MV-4-11 (cell line): ENCODE data around the gene LHFPL2.

ENCODE experiments used
- DNase-seq: peaks from one replicate; lab custom pipeline; 2025; lab: John Stamatoyannopoulos, UW

LHFPL2 gene

DNA sequence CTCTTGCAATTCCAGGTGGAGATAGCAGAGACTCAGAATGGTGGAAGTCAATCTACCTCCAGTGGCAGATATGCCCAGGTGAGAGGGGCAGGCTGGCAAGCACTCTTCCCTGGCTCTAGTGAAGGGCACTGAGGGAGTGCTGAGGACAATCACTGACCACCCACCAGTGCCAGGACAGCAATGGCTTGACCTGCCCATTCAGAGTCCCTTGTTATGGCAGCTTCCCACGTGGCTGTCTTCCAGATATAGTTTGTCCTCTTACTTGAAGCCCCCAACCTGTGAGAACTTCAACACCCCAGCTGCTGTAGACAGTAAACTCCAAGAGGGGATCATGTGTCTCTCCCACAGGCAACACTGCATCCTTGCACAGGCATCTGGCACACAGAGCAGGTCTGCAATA is 104.7 kb downstream of the LHFPL2 start:
- no peak for DNase-seq

DNA sequence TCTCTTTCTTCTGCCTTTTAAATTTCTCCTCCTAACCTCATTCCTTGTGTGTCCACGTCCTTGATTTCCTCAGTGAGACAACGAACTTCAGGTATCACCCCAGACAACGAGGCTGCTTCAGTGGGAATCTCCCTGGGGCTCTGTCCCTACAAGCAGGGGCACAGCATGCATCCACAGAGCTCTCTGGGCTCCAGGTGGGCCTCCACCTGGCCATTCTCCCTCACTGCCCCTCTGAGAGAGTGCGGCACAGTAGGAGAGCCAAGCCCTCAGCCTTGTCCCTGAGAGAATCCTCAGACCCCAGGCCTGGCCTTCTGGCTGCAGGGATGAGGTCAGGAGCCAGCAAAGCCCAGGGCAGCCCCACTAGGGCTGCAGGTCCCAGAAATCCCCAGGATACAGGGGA is 105.3 kb downstream of the LHFPL2 start:
- DNase-seq = no peak

- no peak for DNase-seq
Observed at GRCh38 chr5:78542321-78542840, 106.2 kb downstream of the LHFPL2 start.

DNA sequence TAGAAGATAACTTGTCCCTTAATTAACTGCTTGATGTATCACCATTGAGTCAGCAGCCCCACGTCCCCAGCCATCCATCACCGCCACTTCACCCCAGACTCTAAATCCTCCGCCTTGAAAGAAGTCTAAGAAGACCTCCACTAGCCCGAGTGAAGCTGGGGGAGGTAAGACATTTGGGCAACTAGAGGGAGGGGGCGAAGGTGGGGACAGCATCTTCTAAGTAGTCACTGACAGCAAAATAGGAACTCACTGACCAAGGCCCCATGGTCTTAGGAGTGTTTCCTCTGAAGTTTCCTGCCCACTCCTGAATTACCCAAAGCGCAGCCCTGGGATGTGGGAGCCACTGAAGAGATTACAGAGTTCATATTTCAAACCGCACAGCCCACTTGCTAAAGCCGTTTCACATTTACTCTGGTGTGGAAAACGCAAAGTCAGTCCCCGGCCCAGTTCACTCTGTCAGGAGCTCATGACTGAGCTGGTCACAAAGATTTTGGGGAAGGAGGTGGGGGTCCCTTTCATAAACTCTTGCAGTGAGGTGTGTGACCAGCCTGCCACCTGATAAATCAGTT is 107.4 kb downstream of the LHFPL2 start:
- peak; percentile 61 for DNase-seq

GRCh38 chr5:78540335-78541085 is 108.1 kb downstream of the LHFPL2 start:
- peak; percentile 97 for DNase-seq

DNA sequence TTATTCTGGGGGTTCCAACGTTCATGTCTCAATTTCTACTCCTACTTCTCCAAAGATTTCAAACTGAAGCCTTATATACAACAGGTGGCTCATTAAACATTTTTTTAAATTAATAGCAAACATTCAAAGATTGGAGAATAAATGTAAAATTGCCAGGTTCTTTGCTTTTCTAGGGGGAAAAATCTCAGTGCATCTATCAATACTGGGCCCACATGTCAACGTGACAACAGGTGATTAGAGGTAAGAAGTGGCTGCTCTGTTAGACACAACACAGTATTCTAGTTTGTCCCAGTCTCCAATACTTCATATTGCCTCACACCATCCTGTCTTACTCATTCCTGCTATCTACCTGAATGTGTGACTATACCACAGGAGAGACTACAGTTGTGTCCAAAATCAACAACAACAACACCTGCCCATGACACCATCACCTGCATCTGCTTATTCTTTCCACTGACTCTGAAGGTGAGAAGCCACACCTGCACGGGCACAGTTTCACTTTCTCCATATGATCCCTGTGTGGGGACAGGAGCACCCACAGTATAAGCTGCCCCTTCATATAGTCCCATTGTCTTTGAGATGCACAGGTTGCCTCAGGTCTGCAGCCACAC is 110.2 kb downstream of the LHFPL2 start:
- DNase-seq = no peak

DNA sequence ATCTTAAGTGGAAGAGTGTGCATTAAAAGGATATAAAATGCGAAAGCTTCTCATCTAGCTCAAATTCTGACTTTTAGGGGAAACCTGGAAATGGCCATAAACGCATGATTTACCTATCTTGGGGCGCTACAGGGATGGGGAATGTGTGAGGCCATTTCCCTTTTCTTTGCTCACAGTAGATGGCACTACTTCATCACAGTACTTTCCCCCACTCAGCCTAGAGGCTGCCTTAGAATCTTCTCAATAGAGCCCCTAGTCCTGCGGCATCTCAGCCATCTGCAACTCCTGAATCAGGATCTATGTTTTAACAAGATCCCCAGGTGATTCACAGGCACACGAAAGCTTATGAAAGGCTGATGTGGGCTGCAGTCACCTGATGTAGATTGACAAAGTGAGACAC is 110.8 kb downstream of the LHFPL2 start:
- DNase-seq = peak; percentile 65

DNA sequence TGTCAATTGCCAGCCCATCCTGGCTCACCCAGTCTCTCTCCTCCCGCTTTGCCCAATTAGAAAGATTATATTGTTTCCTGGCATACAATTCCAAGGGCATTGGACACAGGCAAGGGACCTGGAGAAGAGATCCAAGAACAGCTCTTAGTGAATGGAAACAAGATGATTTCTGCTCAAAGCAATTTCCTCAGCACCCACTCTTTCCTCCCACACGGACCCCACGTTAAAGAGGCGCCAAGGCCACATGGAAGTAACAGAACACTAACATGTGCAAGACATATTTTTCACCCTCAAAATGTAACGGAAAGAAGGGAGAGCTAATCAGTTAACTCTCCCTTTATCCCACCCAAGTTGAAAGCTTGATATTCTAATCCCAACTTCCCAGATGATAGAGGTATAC is 111.2 kb downstream of the LHFPL2 start:
- no peak for DNase-seq

GRCh38 chr5:78536661-78537196 is 111.8 kb downstream of the LHFPL2 start:
- no peak for DNase-seq

- no peak for DNase-seq
Observed at GRCh38 chr5:78534905-78535200, 113.7 kb downstream of the LHFPL2 start.

DNA sequence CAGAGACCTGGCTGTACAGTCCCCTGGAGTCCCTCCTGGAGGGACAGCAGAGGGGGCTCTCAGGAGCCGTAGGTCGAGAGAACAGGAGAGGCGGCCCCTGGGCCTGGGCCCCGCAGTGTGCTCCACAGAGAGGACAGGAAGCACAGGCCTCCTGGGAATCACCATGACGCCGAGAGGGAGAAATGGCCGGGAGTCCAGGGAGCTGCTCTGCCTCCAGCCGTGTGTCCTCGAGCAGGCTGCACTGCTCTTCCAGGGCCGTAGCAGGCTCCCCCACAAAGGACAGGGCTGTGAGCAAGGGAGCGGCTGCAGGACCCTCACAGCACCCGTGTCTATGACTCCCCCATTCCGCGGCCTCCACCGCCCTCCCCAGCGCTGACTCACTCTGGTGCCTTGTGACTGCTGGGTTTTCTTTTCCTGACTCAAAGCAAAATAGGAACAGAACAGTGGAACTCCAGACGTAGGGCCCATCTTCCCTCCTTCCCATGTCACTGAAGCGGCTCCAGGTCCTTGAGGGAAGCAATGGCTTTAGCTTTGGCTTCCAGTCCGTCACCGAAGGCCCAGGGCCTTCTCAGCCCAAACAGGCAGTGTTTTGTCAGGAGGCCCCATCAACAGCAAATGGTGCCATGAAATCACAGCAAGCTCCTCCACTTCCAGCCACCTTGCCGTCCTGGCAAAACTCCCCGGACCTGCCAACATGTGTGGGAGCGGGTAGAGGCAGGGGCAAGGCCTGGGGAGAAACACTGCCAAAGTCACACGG is 114.2 kb downstream of the LHFPL2 start:
- DNase-seq = no peak

- DNase-seq = no peak
Observed at GRCh38 chr5:78533356-78533755, 115.2 kb downstream of the LHFPL2 start.

- no peak for DNase-seq
Observed at GRCh38 chr5:78530342-78531096, 118.1 kb downstream of the LHFPL2 start.

DNA sequence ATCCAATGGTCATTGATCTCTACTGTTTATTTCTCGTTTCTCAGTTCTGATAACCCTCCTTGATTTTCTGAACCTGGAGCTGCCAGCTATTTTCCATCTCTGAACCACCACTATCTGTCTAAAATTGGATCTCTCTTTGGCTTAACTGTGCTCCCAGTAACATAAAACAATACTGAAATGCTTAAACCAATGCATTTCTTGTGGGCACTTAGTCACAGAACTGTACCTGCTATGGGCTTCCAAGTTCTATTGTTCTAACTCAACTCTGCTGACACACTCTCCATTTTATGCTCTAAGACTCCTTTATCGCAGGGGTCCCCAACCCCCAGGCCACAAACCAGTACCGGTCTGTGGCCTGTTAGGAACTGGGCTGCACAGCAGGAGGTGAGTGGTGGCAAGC is 120.6 kb downstream of the LHFPL2 start:
- no peak for DNase-seq

DNA sequence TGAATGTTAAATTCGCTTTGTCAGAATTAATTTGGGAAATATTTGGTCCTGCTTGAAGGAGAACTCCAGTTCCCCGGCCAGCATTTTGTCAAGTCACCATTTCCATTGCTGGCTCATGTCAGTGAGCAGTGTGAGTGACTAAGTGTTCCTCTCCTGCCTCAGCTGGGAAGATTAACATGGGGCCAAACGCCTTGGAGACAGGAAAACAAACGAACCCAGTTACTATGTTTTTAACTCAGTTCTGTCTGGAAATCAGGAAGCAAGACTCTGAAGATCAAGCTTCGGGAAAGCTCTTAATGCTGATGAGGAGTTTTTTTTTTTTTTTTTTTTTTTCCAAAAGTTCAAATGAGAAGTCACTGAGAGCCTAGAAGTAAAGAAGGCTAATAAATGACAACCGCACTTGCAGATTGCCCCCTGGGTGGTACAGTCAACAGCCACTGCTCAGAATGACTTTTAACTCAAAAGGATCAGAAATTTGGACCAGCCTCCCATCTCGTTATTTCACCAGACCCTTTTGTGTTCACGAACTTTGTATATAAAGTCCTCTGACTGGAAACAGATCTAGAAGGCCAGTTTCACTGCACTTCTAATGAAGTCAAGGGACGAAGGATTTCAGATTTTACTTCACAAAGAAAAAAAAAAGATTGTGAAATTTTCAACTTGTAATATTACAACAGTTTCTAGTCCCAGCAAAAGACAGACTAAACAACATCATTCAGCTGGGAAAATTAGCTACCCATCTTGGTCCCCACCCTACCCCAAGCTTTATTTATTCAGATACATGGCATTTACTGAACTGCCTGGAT is 121.3 kb downstream of the LHFPL2 start:
- DNase-seq = peak; percentile 64

- DNase-seq = peak; percentile 46
Observed at GRCh38 chr5:78526049-78526525, 122.5 kb downstream of the LHFPL2 start.

DNA sequence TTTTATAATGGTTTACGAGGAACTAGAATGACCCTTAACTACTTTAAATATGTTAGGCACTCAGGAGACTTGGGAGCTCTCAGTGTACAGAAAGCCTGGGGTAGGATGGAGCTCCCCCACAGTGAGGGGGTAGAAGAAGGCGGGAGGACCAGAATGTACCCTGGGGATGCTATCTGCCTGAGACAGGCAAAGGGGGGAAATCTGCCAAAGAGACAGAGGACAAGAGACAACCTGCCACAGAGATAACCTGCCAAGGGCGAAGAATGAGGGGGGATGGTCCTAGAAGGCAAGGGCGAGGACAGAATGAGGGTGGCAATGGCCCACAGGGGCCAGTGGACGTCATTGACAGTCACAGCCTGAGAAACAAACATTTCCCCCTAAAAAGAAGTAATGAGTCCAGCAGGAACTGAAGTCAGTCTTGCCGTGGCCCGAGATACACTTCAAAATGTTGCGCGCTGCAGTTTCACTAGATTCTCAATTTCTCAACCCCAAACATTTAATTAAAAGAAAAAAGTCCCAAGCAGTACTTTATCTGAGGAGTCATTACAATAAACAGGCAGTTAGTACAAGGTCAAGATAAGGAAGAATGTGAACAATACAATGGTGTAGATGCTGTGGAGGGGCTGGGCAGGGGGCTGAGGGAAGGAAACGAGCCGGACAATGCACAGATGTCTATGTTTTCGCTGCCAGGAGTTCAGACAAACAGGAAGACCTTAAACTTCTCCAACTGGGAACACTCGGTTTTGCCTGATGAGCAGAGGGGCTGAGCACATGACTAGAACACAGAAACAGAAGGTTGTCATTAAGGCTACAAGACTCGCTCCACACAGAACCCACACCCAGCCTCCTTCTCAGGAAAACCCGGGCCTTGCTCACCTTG is 125.0 kb downstream of the LHFPL2 start:
- DNase-seq = no peak

- no peak for DNase-seq
Observed at GRCh38 chr5:78522476-78523260, 125.9 kb downstream of the LHFPL2 start.

DNA sequence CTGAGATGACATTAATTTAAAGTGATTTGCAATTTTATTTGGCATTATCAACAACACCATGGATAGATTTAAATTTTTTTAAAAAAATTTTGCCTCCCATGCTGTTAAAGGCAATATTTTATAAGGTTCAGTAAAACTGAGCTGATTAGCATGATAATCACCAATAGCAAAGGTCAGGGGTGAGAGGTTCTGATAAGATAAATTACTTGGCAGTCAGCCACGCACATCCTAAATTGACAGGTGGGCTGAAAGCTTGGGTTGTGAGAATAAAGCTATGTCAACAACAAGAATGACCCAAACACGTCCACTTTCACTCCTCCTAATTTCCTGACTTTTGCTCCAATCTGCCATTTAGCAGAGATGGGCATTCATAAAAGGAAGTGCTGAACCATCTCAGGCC is 127.1 kb downstream of the LHFPL2 start:
- no peak for DNase-seq
